Measurements from ENCODE around the gene TRIM13.
"Not testable (repeated sequence)": the region's sequence is repeated elsewhere in the genome, so short reads cannot be mapped to it uniquely, and the experiment has no call there.

Gene TRIM13, protein sequence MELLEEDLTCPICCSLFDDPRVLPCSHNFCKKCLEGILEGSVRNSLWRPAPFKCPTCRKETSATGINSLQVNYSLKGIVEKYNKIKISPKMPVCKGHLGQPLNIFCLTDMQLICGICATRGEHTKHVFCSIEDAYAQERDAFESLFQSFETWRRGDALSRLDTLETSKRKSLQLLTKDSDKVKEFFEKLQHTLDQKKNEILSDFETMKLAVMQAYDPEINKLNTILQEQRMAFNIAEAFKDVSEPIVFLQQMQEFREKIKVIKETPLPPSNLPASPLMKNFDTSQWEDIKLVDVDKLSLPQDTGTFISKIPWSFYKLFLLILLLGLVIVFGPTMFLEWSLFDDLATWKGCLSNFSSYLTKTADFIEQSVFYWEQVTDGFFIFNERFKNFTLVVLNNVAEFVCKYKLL

DNA sequence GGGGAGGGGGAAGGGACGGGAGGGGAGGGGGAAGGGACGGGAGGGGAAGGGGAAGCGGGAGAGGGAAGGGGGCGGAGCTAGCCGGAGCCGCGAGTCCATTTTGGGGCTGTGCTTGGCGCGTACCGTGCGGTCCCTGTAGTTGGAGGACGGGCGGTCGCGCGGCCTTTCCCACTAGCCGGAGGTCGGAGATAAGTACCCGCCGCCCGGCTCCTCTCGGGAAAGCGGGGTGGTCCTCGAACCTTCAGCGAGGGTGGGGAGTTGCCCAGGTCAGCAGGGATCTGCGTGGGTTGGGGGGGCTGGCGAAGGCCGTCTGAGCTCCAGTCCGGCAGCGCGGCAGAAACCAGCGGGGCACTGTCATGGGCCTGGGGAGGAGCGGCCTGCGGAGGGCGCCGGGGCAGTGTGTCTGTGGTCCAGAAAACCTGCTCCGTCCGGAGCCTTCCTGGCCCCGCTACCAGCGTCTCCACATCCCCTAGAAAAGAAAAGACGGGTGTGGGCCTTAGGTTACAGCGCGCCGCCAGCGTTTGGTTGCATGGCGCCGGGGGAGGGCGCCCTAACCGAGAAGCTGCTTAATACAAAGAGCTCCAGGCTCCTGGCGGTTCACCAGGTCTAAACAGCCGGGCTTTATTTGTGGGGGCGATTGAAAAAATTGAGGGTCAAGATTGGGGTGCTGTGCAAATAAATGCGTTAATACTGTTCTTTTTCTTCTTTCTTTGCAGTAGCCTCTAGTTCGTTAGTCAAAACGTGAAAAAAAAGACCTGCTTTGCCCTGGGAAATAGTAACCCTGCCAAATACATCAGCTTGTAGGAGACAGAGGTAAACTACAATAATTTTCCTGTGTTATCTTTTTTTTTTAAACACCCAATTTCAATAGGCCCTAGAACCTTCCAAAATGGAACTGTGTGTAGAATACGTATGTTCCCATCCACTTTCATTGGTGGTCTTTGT, at the start of gene TRIM13:
Gene TRIM13, plus strand, starts transcription at position 92 of the 945 bp plus-strand sequence. CDS start 14,899 bp downstream, outside the sequence.
- DNase-seq = peak; percentile 87

DNA sequence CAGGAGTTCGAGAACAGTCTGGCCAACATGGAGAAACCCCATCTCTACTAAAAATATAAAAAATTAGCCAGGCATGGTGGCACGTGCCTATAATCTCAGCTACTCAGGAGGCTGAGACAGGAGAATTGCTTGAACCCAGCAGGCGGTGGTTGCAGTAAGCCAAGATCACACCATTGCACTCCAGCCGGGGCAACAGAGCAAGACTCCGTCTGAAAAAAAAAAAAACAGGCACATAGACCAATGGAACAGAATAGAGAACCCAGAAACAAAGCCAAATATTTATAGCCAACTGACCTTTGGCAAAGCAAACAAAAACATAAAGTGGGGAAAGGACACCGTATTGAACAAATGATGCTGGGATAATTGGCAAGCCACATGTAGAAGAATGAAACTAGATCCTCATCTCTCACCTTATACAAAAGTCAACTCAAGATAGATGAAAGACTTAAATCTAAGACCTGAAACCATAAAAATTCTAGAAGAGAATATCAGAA, 48.0 kb upstream of the TRIM13 start:
- DNase-seq = not testable (repeated sequence)

DNA sequence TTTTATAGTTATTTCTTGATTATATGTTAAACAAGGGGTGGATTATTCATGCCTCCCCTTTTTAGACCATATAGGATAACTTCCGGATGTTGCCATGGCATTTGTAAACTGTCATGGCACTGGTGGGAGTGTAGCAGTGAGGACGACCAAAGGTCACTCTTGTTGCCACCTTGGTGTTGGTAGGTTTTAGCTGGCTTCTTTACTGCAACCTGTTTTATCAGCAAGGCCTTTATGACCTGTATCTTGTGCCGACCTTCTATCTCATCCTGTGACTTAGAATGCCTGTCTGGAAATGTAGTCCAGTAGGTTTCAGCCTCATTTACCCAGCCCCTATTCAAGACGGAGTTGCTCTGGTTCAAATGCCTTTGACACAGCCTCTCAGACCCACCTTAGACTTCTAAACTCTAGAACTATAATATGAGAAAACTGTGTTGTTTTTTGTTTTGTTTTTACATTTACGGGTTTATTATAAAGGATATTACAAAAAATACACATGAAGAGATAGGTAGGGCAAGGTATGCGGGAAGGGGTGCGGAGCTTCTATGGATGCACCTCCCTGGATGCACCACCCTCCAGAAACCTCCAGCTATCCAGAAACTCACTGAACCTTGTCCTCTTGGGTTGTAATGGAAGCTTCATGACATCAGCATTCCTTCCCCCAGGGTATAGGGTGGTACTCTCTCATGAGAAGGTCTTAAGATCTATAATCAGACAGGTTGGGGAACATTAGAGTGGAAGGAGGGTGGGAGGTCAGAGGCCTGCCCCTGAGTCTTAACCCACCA, 44.9 kb upstream of the TRIM13 start:
- DNase-seq = no peak

DNA sequence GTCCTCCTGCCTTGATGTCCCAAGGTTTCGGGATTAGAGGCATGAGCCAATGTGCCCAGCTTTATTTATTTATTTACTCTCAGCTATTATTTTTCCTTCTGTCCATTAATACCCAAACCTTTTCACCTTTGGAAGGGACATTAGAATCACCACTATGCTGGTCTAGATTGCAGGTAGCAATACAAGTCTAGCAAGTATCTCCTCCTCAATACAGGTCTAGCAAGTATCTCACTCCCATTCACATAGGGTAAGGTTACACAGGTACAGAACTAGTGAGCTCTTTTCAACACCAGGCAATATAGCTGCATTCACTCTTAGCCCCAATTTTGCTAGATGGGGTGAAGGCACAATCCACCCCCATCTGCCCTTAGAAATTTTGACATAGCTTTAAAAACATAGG, 43.3 kb upstream of the TRIM13 start:
- DNase-seq = no peak

DNA sequence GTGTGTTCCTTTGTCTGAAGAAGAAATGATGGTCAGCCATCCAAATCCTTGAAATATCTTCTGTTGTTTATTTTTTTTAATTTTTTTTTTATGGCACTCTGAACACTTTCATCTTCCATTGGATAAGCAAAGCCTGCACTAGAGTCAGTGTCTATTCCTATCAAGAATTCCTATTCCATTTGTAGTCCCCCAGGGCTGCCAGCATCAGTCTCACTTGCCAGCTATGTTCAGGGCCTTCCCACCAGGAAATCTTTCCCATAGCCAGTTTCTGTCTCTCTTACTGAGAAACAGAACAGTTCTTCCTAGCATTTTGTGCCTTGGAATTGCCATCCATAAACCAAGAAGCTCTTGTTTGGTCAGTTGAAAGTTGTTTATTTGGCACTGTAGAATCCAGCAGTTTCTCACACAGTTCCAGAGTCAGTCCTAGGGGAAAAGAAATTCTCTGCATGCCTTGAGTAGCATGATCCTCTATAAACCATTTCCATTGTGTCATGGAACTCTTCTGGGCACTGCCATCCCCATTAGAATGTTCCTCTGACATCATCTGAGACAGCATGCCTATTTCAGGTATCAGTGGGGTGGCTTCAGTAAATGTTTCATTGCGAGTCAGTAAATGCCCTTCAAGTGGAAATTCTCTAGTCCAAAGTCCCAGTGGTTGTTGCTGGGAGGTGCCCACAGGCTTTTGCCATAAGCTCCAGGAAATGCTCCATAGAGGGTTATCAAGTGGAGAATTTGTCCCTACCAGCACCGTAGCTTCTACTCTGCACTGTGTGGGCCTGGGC, 42.0 kb upstream of the TRIM13 start:
- DNase-seq = no peak

DNA sequence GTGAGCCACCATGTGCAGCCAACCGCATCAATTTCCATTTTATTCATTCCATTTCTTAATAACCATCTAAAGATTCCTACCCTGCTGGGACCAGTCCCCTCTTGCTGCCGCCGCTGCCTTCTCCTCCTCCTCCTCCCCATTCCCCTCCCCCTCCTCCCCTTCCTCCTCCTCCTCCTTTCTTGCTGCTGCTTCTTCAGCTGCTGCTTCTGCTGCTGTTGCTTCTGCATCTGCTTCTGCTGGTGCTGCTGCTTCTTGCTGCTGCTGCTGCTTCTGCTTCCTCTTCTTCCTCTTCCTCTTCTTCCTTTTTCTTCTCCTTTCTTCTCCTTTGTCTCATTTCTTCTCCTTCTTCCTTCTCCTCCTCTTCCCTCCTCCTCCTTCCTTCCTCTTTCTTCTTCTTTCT, 40.7 kb upstream of the TRIM13 start:
- DNase-seq = no peak

DNA sequence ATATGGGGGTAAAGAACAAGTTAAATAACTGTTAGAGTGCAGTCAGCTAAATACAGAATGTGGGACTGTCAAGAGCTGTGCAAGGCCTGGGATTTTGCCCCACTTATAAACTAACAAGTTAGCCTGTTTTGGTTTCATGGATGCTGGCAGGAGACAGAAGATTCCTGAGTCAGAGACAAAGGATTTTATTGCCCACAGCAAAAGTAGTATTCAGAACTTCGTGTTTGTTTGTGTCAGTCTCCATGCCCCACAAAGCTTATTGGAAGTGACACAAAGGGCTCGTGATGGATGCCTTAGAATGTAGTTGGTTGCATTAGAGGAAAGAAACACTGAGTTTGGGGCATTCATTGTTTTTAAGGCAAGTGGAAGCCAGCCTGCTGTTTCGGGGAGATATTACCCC, 38.5 kb upstream of the TRIM13 start:
- no peak for DNase-seq

DNA sequence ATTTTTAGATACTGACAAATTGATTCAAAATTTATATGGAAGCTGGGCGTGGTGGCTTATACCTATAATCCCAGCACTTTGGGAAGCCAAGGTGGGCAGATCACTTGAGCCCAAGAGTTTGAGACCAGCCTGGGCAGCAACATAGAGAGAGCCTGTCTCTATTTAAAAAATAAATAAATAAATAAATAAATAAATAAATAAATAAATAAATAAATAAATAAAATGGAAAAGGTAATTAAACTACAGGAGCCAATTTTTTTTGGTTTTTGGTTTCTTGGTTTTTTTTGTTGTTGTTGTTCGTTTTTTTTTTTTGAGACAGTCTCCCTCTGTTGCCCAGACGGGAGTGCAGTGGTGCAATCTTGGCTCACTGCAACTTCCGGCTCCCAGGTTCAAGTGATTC, 29.4 kb upstream of the TRIM13 start:
- DNase-seq = no peak

DNA sequence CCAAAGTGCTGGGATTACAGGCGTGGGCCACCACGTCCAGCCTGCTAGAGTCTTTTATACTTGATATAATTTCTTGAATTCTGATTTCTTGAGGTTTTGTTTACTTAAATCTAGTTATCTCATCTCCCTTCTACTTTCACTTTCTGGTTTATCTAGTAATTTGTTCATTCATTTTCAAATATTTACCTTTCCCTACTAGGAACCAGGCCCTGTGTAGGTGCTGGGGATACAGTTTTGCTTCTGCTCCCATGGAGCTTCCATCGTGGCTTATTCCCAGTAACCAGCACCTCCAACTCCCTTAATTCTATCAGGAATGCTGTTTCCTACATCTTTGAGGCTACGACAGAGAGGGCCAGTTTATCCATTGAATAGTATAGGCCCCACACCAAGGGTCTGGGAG, 24.1 kb upstream of the TRIM13 start:
- DNase-seq = no peak

DNA sequence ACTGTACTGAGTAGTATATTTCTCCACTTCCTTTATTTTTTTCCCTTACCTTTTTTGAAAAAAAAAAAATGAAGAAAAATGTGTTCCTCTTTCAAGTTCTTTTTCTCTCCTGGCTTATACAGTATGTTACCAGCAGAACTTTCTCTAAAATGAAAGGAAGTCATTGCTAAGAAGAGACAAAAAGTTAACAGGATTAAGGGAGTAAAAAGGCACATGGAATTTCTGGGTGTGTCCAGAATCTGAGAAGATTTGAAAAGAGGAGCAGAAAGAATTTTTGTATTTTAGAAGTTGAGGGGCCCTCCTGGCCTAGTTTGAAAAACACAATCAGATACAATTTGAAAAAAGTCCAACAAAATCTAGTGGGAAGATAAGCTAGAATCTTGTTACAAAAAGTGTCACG, 21.0 kb upstream of the TRIM13 start:
- no peak for DNase-seq

DNA sequence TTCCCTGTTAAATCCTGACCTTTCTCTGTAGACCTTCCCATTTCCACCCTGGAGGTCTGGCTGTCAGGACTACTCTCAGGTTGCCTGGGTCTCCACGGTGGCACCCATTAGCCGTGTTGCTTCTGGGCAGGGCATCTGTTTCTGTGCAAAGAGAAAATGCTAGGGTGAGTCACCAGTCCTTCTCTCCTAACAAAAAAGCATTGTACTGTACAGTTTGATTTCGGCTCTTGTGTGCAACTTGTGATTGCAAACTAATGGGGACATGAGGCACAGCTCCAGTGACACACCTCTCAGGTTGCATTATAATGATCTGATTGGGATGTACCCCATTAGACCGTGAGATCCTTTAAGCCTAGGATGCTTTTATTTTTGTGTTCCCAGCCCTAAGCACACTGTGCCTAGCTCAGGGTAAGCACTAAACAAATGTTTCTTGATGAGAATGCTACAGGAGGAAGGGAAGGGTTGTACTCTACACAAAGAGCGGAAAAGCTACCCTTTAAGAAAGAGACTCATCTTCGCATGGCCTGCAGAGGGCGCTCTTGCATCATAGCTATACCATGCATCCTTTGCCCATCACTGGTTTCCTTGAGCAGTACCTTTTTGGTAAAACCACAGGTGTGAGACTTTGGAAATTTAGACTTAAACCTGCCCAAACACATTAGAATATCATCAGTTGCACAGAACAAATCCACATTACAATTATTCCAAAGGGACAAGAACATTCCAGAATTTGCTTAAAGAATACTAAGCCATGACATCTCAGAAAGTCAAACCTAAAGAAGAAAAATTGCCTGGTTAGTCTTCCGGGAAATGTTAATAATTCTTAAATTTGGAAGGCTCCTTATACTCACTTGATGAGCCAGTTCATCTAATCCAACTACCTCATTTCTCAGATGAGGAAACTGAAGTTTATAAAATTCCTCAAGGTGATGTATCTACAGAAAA, 20.3 kb upstream of the TRIM13 start:
- peak; percentile 62 for DNase-seq

DNA sequence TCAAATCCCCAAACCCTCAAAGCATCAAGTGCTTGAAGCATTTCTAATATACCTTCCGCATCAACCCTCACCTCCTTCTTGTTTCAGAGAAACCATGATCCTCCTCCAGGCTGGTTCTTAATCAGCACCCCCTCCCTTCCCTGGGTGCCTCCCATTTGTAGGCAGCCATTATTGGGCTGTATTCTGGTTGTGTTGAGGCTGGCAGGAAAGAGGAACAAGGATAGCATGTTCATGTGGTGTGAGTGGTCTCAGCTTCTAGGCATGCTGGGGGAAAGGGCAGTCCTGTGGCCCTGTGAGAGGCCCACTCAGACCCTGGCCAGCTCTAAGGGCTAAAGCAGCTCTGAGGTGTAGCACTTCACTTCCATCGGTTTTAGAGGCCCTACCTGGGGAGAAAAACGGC, 18.9 kb upstream of the TRIM13 start:
- DNase-seq = no peak

DNA sequence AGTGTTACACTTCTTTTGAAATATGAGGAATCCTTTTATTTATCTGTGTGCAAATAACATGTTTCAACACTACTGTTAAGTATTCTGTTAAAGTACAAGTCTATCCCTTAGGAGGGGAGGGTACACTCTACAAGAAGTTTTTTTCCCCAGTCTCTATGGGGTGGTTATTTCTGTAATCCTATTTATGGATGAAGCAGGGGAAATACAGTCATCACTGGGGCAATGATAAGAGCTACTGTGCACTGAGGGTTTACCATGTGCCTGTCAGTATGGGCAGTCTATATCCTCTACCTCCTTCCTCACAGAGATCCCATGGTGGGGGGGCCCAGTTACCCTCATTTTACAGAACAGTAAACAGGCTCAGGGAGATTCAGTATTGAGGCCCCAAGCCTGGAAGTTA, 16.6 kb upstream of the TRIM13 start:
- no peak for DNase-seq

DNA sequence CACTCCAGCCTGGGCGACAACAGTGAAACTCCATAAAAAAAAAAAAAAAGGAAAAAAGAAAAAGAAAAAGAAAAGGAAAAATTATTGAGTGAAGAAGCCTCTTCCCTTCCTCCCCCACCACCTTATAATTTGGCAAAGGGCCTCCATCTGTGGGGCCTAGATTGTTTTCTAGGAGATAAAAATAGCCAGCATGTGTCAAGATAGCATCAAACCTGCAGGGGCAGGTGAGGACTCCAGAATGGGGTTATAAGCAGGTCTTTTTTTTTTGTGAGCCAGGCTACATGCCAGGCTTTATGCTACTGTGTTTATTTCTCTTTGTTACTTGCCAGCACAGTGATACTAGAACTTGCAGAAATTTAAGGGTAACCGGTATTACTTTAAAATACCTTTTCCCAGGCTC, 11.7 kb upstream of the TRIM13 start:
- DNase-seq = no peak

DNA sequence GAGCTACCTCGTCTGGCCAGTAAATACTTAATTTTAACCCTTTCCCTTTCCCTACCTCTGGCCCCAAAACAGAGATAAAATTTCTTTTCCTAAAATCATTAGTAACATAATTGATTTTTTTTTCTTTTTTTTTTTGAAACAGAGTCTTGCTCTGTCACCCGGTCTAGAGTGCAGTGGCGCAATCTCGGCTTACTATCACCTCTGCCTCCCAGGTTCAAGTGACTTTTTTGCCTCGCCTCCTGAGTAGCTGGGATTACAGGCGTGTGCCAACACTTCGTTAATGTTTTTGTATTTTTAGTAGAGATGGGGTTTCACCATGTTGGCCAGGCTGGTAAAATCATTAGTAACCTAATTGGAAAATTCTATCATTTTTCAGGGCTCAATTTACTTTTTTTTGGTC, 10.4 kb upstream of the TRIM13 start:
- DNase-seq = no peak

DNA sequence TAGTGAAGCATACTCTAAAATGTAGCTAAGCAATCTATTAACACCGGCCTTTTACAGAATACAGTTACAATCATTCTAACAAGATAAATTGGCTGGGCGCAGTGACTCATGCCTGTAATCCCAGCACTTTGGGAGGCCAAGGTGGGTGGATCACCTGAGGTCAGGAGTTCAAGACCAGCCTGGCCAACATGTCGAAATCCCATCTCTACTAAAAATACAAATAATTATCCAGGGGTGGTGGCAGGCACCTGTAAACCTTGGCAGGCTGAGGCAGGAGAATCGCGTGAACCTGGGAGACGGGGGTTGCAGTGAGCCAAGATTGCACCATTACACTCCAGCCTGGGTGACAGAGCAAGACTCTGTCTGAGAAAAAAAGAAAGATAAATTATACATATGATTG, 6.2 kb upstream of the TRIM13 start:
- DNase-seq = not testable (repeated sequence)

DNA sequence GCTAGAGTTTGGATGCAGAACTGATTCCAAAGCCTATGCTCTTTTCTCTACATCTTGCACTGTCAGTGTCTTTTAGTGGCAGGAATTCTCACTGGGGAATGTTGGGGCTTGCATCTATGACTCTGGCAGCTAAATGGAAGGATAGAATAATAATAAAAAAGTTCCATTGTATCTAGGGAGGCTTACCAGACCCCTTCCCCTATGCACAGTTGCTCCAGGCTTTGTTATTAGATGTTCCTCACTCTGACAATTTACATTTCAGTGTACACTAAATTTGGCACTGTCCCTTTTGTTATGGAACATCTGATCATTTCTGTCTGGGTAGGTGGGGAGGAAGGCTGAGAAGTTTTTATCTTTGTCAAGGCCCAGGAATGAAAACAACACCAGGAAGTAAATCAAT, 3.7 kb upstream of the TRIM13 start:
- DNase-seq = no peak

DNA sequence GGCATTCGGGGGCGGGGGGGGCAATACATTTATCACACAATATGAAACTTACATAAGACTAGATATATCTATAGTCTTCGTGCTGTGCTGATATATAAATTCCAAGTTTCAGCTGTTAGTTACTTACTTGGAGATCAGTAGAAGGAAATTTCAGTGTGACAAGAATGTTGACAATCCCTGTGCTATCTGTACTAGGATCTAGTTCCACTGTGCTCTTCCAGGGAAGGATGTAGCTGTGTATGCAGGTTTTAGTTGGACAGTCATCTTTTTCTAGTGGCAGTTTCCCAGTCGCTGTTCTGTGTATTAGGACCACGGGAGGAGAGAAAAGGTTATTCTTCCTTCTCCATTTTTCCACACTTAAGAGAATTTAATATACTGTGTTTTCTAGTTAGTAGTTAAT, 3.2 kb upstream of the TRIM13 start:
- no peak for DNase-seq

DNA sequence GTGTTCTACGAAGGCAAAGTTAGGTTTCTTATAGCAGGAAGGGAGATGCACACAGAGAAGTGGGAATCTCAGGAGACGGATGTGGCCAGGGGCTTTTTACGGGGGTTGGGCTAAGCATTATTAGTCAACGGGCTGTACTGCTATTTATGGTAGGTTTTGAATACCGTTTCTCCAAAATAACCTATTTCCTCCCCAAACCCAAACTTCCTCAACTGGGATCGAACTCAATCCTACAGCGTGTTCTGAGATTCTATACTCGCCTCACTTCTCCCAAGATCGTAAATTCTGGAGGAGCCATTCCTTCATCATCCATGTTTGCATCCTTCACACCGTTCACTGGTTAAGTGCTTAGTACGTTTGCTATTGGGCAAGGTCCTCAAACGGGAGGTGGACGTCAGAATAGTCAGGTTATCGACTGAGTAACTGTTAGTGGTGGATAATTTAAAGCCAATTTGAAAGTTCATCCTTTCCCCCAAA, 1.2 kb upstream of the TRIM13 start:
- no peak for DNase-seq

DNA sequence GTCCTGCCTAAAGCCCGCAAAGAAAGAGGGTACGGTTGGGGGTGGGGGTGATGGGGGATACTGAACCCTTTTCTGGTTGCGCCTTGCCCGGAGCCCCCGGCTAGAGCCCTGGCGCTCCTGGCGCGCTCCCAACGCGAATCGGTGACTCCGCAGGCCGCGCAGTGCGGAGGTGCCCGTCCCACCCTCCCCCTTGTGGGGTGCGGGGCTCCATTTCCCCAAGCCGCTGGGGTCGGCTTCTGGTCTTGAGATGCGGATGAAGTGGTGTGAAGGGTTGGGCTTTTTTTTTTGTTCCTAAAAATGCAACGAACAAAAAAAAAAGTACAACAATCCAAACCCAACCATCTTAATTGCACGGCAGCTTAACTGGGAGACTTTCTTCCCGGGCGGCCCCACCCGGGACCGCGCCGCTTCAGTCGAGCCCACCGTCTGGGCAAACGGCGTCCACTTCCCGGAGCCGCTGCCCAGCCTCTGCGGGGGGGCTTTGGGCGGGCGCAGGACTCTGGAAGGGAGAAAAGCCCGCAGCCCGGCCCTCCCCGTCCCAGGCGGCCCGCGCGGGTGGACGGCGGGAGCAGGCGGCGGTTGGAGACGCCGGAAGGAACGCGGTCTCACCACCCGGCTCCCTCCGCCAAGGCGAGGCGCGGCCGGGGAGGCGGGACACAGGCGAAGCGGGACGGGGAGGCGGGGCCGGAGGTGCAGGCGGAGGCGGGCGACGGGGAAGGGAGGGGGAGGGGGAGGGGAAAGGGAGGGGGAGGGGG, 504 bp upstream of the TRIM13 start:
- DNase-seq = peak; percentile 94

All from fibroblast of upper back skin (primary cell).